ENCODE measurements around the gene STX2.
"Not testable (repeated sequence)": the region's sequence is repeated elsewhere in the genome, so short reads cannot be mapped to it uniquely, and the experiment has no call there.

STX2 gene

DNA sequence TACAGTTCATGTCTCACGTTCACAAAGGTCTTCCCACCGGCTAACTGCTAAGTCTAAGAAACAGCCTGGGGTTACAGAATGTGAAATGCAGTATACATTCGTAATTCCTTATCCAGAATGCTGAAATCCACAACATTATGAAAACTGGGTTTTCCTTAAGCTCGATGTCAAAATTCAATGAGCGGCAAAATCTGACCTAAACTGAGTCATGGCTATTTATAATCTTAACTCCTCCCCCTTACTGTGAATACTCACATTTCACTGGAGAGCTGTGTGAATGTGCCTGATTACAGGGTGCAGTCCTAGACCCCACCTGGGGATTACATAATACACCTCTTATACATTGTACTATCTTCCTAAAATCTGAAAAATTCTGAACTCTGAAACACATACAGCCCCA is 35.3 kb downstream of the STX2 start:
- no peak for DNase-seq (ENCODE audit: low spot score)

DNA sequence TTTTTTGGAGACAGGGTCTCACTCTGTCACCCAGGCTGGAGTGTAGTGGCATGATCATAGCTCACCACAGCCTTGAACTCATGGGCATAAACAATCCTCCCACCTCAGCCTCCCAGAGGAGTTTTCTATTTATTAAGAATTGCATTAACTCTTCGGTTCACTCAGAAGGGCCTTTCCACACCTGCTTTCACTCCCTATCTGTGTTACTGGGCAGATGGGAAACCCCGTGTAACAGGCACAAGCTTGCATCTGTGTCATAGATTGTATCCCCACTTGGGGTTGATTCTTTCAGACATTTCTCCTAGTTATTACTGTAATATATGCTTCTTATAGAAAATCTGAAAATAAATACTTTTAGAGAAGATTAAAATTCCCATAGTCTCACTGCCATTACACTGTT is 38.7 kb downstream of the STX2 start:
- no peak for DNase-seq (ENCODE audit: low spot score)

DNA sequence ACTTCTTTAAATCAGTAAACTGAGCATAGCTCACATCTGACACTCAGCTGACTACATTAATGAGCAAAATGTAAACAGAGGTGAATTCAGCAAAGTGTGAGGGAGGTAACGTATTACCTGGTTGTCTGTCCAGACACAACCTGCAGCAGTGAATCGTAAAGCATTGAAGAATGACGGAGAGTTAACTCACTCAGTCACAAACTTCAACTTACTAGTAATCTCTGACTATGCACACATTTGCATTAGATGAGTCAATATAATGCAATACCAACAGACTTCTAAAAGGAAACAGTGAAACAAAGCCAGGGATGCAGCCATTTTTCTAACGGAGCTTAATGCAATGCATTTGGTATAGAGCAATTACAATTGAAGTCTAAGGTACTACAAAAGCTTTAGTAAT is 40.0 kb downstream of the STX2 start:
- DNase-seq (ENCODE audit: low spot score): no peak

DNA sequence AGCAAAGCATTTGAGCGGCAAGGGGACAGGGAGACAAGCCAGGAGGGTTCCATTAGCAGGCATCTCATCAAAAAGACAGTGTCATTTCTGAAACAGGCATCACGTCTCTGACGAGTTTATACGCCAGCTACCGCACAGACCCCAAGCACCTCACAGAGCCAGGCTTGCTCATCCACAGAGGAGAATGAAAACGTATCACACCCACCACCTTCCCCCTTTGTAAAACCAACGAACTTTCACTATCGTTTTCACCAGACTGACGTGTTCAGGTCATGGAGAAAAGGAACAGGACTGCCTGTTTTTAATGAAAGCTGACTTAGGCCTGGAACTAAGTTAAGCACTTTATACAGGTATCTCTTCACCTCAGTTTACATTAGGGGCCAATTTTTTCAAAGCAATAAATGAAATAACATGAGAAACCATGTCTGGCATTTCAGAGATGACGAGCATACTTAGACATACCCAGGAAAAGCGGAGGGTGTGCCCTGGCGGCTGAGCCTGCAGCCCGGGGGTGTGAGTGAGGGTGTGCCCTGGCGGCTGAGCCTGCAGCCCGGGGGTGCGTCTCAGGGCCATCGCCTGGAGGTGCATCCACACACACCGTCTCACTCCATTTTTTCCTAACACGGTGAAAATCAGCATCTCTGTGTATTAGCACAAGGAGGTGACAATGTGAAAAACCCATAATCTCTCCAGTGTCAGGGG is 41.9 kb downstream of the STX2 start:
- DNase-seq (ENCODE audit: low spot score): no peak

DNA sequence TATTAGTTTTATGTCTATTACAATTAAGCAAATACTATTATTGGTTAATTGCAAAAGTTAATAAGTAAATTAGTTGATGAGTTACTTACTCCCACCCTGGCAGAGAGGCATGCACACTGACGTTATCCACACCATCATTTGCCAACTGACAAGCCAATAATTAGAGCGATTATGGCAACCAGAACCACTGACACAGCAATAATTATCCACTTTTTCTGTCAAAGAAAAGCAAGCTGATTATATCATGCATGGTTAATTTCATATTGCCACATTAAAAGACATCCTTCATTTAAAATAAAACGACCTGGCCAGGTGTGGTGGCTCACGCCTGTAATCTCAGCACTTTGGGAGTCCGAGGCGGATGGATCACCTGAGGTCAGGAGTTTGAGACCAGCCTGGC is 43.1 kb downstream of the STX2 start:
- no peak for DNase-seq (ENCODE audit: low spot score)

DNA sequence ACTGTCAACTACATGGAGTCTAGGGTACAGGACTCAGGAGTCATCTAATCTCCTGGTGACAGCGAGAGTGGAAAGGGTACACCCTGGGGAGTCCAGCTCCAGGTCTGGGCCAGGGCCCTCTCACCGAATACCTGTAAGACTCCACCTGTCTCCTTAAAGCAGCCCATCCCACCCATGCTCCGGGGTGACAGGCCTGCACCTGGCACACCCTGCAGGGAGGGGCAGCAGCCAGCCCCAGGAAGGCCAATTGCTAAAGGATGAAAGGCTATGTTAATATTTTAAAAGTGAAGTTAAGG is 45.5 kb downstream of the STX2 start:
- no peak for DNase-seq (ENCODE audit: low spot score)

DNA sequence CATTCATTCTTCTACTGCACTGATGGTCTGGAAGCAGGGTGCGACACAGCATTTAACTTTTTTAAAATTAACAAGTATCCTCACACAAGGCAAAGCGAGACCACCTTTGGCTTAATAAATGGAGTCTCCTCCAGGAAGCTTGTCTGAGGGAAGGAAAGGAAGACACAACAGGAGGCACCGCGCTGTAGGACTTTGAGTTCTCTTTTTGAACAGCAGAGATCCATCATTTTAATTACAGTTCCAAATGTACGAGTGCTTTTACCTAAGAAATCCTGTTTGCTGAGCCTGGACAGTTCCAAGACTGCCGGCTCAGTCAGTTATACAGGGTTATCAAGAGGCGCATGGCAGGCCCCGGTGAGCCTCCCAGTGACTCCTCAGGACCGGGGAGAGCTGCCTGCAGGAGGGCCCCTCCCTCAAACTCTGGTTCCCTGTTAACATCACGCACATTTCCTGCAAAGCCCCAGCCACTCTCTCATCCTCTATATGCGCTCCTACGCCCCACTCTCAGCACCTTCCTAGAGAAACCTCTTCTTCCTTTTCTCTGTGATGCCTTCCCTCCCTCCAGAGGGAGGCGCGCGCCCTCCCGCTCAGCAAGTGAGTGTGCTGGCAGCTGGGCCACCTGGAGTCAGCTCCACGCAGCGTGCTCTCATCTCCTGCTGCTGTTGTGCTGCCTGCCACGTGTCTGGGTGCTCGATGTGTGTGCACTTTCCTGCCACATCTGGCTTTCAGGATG is 46.1 kb downstream of the STX2 start:
- no peak for DNase-seq (ENCODE audit: low spot score)

DNA sequence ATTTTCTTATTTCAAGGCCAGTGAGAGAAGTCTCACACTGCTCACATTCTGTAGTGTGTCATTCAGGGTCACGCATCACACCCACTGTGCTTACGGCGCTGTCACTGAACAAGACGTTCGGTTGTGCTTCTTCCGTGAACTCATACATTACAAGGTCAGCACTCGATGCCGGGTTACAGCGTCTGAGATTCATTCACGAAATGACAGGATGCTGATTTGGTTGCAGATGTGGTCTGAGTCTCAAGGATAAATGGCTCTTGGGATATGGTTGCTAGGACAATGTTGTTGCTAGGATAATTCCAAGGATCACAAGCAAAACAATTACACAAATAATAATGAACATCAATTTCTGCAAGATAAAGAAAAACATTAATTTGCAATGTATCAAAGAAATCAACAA is 47.4 kb downstream of the STX2 start:
- DNase-seq (ENCODE audit: low spot score): no peak

DNA sequence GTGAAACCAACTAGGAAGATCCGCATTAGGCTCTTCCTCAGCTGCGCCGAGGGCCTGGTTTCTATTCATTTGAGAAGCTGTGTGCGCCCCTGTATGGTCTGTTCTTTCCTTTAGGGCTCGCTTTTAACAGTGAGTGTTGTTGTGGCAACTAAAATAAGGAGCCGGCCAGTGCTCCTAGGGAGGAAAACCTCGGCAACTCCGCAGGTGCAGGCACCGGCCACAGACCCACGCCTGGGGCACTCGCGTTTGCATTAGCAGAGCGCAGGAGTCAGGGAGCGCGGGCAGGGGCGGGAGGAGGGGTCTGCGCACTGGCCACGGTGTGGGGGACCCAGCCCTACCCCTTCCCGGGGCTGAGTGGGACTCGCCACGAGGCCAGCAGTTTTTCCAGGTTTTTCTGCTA is 50.5 kb downstream of the STX2 start:
- no peak for DNase-seq (ENCODE audit: low spot score)

DNA sequence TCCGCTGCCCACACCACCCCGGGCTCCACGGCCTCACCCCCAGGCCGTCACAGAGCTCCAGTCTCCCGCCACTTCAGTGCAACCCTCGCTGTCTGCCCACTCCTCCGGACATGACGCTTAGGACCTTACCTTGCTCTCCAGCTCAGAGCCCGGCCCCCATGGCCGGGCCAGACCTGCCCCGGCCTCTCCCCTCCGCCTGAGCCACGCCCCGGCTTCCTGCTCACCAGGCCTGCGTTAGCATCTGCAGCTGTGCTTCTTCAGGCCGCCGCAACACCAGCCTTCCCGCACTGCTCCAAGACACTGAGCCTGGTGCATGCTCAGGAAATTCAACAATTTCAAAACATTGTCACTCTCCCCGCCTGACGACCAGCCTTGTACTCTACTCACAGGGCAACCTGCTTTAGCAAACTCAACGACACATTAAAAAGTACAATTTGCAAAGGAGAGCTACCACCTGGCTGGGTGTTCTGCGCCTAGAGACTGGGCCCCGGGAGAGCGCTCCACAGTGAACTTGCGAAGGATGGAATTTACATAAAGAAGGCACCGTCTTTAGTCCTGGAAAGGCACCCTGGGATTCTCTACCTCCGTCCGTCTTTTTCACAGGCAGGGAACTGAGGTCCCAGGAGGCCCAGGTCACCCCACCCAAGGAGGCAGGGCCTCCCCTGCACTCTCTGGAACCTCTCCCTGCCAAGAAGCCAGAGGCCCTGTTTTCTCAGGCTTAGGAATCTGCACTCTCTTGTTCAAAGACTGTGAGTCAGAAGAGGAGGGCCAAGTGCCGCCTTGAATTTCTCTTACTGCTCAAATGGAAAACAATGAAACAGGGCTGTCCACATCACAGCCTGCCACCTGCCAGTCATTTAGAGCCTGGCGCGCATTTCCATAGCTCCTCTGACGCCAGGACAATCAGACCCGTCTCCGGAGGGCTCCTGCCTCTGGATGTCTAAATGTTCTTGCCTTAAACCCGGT is 51.3 kb downstream of the STX2 start:
- DNase-seq (ENCODE audit: low spot score): no peak

DNA sequence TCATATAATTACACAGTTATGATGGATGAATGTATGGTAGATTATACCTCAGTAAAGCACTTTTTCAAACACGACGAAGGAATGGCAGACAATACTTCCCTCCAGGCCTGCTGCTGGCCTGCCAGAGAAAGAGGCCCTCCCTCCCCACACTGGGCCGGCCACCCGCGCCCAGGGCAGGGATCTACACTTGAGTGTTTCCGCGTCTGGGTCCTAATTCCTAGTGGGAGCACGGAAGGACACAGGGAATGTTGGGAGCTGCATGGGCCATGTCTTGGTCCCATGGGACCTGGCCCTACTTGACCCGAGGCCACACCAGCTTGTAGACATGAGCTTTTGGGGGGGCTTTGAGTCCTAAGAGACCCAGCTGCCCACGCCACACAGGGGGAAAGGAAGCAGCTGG is 52.0 kb downstream of the STX2 start:
- DNase-seq (ENCODE audit: low spot score): no peak

DNA sequence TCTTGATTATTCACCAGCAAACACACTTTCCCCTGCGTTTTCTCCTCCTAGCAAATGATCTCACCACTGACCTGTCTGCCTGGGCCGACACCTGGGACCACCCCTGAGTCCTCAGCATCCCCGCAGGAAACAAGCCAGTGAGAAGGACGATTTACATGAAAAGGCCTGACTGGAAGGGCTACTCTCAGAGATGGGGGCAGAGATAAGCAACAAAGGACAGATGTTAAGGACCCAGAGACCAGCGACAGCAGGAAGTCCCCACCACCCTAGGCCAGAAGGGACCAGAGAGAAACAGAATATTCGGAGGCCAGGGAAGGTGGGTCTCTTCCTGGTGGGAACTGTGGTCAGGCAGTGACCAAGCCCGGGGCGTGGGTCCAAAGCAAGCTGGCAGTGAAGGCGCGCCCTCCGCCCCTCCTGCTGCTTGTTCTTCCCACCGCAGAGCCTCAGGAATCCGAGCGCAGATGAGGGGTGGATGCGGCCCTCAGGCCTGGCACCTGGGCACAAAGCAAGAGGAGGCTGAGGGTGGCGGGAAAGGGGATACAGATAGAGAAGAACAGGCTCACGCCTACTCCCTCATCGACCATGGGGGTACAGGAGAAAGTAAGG is 55.8 kb downstream of the STX2 start:
- DNase-seq (ENCODE audit: low spot score): no peak

DNA sequence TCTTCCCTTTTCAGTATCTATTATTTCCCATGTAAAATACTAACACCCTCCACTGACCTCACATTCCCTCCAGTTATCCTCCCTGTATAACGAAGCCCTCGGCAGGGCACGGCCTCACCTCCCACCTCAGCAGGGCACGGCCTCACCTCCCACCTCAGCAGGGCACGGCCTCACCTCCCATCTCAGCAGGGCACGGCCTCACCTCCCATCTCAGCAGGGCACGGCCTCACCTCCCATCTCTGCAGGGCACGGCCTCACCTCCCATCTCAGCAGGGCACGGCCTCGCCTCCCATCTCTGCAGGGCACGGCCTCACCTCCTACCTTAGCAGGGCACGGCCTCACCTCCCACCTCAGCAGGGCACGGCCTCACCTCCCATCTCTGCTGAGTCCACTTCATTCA is 56.8 kb downstream of the STX2 start:
- DNase-seq (ENCODE audit: low spot score): not testable (repeated sequence)

DNA sequence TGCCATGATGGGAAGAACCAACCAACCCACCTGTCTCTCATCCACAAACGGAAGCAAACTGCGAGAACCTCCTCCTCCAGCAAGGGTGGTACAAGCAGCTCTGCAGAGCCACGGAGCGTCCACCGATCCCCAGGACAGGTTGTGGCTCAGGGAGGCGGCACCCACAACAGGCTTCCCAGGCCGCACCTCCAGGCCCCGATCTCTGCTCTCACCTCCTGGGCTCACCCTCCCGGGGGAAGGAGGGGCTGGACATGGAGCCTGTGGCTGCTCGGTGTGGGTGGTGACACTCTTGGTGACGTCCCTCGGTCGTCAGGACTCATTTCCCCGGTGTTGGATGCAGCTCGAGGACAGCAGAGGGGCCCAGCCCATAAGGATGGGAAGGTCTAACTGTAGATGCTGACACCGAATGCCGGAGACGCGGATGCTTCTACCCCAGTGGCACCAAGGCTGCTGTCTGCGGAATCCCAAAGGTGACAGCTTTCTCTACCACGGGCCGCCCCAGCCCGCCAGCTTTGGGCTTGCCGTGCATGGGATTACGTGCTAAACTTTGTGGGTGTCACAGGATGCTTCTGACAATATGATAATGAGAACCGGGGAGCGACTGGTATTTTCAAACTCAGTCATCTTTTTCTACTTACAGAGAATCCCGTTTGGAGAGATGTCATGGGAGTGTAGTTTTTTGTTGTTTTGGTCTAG is 58.0 kb downstream of the STX2 start:
- no peak for DNase-seq (ENCODE audit: low spot score)

DNA sequence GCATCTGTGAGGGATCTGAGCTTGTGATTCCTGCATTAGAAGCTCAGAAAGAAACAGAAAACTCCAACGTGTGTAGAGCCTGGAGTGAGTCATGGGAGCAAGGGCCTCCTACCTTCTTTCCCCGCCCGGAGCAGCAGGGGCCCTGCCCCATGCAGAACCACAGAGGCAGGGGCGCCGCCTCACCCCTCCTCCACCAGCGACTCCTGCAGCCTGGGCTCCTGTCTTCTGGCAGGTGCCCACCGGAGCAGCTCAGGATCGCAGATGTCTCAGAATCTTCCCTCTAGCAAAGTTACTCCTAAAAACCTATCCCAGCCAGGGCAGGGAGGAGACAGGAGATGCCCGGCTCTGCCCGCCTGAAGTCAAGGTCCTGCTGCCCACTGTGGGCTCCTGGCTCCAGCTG is 58.7 kb downstream of the STX2 start:
- no peak for DNase-seq (ENCODE audit: low spot score)

DNA sequence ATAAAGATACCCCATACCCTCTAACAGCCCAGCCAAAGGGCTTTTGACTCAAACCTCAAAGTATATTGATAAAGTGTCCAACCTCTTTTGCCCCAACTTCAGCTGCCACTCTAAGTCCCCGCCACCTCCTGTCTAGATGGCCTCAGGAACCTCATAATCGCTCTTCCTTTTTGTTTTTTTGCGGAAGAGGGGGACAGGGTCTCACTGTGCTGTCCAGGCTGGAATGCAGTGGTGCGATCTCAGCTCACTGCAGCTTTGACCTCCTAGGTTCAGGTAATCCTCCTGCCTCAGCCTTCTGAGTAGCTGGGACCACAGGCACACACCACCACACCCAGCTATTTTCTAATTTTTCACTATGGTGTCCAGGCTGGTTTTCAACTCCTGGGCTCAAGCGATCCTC is 60.3 kb downstream of the STX2 start:
- DNase-seq (ENCODE audit: low spot score): no peak

DNA sequence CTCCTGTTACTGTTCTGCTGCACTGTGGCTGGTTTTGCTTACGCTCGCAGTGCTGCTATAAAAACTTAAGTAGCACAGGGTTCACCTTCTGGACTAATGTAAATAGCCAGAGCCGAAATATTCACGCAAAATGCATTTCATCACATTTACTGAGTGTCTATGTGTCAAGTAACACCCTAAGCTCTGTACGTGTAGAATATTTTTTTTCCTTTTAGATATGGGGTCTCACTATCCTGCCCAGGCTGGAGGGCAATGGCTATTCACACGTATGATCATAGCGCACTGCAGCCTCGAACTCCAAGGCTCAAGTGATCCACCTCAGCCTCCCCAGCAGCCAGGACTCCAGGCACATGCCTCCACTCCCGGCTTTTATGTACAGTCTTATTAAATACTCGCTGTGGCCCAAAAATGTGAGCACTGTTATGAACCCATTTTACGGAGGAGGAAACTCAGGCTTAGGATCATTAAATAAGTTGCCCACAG is 62.2 kb downstream of the STX2 start:
- DNase-seq (ENCODE audit: low spot score): no peak

DNA sequence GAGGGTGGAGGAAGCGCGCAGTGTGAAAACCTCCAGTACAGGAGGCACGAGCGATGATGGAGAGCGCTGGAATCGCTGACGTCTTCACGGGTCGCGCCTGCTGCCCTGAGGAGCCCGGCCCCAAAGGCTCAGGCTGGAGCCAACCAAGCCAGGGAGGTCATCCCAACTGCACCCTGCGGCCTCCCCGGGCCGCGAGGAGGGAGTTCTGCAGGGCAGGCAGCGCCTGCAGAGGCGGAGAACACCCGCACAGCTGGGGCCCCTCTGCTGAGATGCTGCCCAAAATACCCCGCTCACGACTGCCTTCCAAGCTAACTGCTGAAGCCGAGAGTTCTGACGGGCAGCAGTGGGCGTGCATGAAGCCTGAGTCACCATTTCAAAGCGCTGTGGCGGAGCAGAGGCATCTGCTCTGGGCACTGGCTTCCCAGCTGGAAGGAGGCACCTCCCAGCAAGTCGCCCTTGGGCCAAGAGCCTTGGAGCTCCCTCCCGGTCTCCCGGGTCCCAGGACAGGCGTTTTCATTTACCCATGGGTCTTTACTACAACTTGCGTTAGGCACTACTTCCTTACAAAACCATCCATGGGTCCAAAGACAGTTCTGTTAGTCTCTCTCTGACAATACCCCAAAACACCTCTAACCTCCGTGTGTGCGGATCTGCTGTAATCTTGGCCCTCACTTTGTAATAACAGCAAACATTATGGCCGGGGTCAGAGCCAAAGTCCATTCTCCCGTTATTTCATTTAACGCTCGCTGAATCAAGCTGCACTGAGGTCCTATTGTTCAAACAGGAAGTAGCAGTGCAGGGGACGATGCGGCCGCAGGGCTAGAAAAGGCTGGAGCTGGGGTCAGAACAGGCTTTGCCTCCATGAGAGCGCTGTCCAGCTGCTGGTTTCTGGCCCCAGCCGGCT is 62.8 kb downstream of the STX2 start:
- DNase-seq (ENCODE audit: low spot score): peak; percentile 59

DNA sequence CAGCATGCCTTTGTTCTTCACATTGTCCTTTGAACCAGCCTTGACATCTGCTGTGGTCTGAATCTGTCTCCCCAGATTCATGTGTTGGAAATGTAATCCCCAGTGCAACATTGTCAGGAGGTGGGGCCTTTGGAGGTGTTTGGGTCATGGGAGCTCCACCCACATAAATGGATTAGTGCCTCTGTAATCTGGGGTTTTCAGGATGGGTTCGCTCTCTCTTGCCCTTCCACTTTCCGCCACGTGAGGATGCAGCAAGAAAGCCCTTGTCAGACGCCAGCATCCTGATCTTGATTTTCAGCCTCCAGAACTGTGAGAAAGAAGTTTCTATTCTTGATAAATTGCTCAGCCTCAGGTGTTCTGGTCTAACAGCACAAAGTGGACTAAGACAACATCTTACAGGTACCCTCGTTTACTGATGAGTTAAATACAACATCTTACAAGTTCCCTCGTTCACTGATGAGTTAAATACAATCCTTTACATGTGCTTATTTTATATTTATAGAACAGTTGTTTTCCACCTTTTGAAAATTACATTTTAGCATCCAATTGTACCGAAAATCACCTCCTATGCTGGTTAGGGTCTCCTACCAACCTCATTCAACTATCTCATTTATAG is 68.5 kb downstream of the STX2 start:
- peak; percentile 64 for DNase-seq (ENCODE audit: low spot score)

DNA sequence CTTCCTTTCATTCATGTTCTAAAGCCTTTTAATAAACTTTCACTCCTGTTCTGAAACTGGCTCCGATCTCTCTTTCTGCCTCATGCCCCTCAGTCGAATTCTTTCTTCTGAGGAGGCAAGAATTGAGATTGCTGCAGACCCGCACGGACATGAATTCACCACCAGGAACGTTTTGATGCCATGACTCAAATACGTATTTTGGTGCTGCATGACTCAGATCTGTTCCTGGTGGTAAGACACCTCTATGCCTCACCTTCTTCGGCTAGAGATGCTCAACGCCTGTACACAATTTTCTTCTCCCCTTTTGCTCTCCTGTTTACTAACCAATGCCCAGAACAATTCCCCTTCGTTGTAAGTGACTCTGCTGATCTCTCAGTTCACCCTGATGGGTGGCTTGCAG is 70.9 kb downstream of the STX2 start:
- DNase-seq (ENCODE audit: low spot score): no peak

All from SK-N-DZ (cell line).